CD14-positive monocyte (primary cell): ENCODE data around the gene TUBB6. TPM values are rescaled to one million over a fixed set of nuclear protein-coding genes. Genes with fewer than 3 reads are reported as not detected.

ENCODE experiments used
- DNase-seq, 3 donors: peaks; one replicate each; pipeline ENCODE4 v3.0.0-alpha.2; 2011 to 2022
- H2AFZ ChIP-seq: 2 replicates; pipeline ENCODE4 v1.6.0; 2012; ENCODE audit warnings: mild to moderate bottlenecking, low read depth, low read length, inconsistent platforms; ENCODE audit not compliant: insufficient read depth, poor library complexity, severe bottlenecking
- H3K27ac ChIP-seq, 2 donors: 1 replicate in 1 of 2; 2 replicates in 1 of 2; pipeline ENCODE4 v1.5.1; 2012 to 2013; ENCODE audit warnings: low read length in 2 of 2, control low read depth in 1 of 2, inconsistent platforms in 1 of 2, low read depth in 1 of 2, mild to moderate bottlenecking in 1 of 2
- H3K27me3 ChIP-seq, 2 donors: one replicate each; pipeline versions ENCODE4 v1.6.0 to v1.6.1; 2011 to 2013; ENCODE audit warnings: low read length in 2 of 2; ENCODE audit not compliant: control insufficient read depth in 2 of 2, insufficient read depth in 2 of 2
- H3K36me3 ChIP-seq, 2 donors: replicated peaks in 1 of 2; 1 replicate in 1 of 2; 2 replicates in 1 of 2; pipeline versions ENCODE4 v1.5.1 to v1.6.1; 2012 to 2013; ENCODE audit warnings: low read length in 2 of 2, control low read depth in 1 of 2, inconsistent platforms in 1 of 2, mild to moderate bottlenecking in 1 of 2; ENCODE audit not compliant: insufficient read depth in 2 of 2, control insufficient read depth in 1 of 2
- H3K4me1 ChIP-seq, 2 donors: 1 replicate in 1 of 2; 2 replicates in 1 of 2; pipeline versions ENCODE4 v1.5.1 to v1.6.1; 2012 to 2013; ENCODE audit warnings: low read length in 2 of 2, control low read depth in 1 of 2, inconsistent platforms in 1 of 2, mild to moderate bottlenecking in 1 of 2, moderate library complexity in 1 of 2; ENCODE audit not compliant: insufficient read depth in 2 of 2, control insufficient read depth in 1 of 2
- H3K4me2 ChIP-seq: replicated peaks from 2 replicates; pipeline ENCODE3; 2012; ENCODE audit warnings: low read length, moderate library complexity, mild to moderate bottlenecking; ENCODE audit not compliant: poor library complexity, severe bottlenecking; ENCODE audit errors: extremely low read depth
- H3K4me3 ChIP-seq, 3 experiments: fragments of 200-600 bp in 1 of 3; sonication (generic) in 1 of 3; replicated peaks in 1 of 3; 1 replicate in 2 of 3; 2 replicates in 1 of 3; pipeline ENCODE4 v1.5.1; 2011 to 2013; ENCODE audit warnings: low read length in 3 of 3, mild to moderate bottlenecking in 3 of 3, control low read depth in 2 of 3, low read depth in 2 of 3, inconsistent platforms in 1 of 3, moderate library complexity in 1 of 3
- H3K79me2 ChIP-seq: 2 replicates; pipeline ENCODE4 v1.6.0; 2012; ENCODE audit warnings: mild to moderate bottlenecking, control low read depth, inconsistent platforms, low read length, moderate library complexity; ENCODE audit not compliant: insufficient read depth
- H3K9ac ChIP-seq: 2 replicates; pipeline ENCODE4 v1.6.0; 2017; ENCODE audit warnings: low read length, mild to moderate bottlenecking; ENCODE audit not compliant: insufficient read depth, poor library complexity, severe bottlenecking
- H3K9me3 ChIP-seq, 2 donors: replicated peaks in 1 of 2; 1 replicate in 1 of 2; 2 replicates in 1 of 2; pipeline versions ENCODE4 v1.5.1 to v1.6.1; 2012 to 2013; ENCODE audit warnings: low read length in 2 of 2, control low read depth in 1 of 2; ENCODE audit not compliant: control insufficient read depth in 1 of 2, insufficient read depth in 1 of 2
- H4K20me1 ChIP-seq: 2 replicates; pipeline ENCODE4 v1.6.0; 2012; ENCODE audit warnings: mild to moderate bottlenecking, low read length, control low read depth, moderate library complexity; ENCODE audit not compliant: insufficient read depth
- H3K27ac Mint-ChIP-seq, 7 donors: one replicate each; pipeline ENCODE4 v1.8.0; 2020; ENCODE audit warnings: mild to moderate bottlenecking in 7 of 7, mixed read lengths in 7 of 7, moderate library complexity in 6 of 7, inconsistent platforms in 2 of 7
- H3K27me3 Mint-ChIP-seq, 3 donors: one replicate each; pipeline ENCODE4 v1.8.0; 2021 to 2022; ENCODE audit warnings: low read depth in 3 of 3, mild to moderate bottlenecking in 3 of 3, mixed read lengths in 3 of 3, moderate library complexity in 3 of 3, inconsistent platforms in 1 of 3
- H3K36me3 Mint-ChIP-seq, 2 donors: one replicate each; pipeline ENCODE4 v1.8.0; 2020; ENCODE audit warnings: mixed read lengths in 2 of 2, inconsistent platforms in 1 of 2, mild to moderate bottlenecking in 1 of 2
- H3K4me1 Mint-ChIP-seq: one replicate; pipeline ENCODE4 v1.8.0; 2020; ENCODE audit warnings: mild to moderate bottlenecking, mixed read lengths
- H3K4me3 Mint-ChIP-seq, 2 donors: one replicate each; pipeline ENCODE4 v1.8.0; 2020; ENCODE audit warnings: mild to moderate bottlenecking in 2 of 2, mixed read lengths in 2 of 2, moderate library complexity in 1 of 2
- H3K9me3 Mint-ChIP-seq, 7 donors: one replicate each; pipeline ENCODE4 v1.8.0; 2020 to 2022; ENCODE audit warnings: mixed read lengths in 7 of 7, mild to moderate bottlenecking in 6 of 7, moderate library complexity in 6 of 7, inconsistent platforms in 2 of 7
- CTCF ChIP-seq: fragments of 200-600 bp; IDR thresholded peaks from one replicate; pipeline ENCODE4 v1.8.0; 2022; ENCODE audit warnings: antibody characterized with exemption, mild to moderate bottlenecking
- WGBS: methylation state at CpG from one replicate; pipeline ENCODE4 v1.1.5; 2013; ENCODE audit warnings: missing lambda C conversion rate; ENCODE audit not compliant: insufficient coverage; 5-methylcytosine and 5-hydroxymethylcytosine counted together
- intact Hi-C, 2 donors: fragments of 100-400 bp; cut with micrococcal nuclease; formaldehyde crosslinking; loops; one replicate each; pipeline versions ENCODE4 v1.15.0 to v1.15.1; 2023
- polyA plus RNA-seq, 3 donors: library from polyadenylated mRNA; depleted of rRNA in 1 of 3; unstranded in 2 of 3; stranded (reverse) in 1 of 3; fragments of 300-500 nt in 2 of 3; fragments of >200 nt in 1 of 3; fragmentation: Illumina TruSeq in 2 of 3; gene quantifications; 1 replicate in 2 of 3; 2 replicates in 1 of 3; pipeline ENCODE4 v1.2.3, GENCODE V29; 2012 to 2021

The TUBB6 gene
- polyA plus RNA-seq, 3 donors: 15.8 to 34.9 (median 27.6) TPM

GRCh38 chr18:12333506-12334290 is 25.7 kb downstream of the TUBB6 start:
- no peaks in the 10 kb centered on the region for H3K27me3 Mint-ChIP-seq
- Histone ChIP-seq H4K20me1 (peaks cover 3% of the 10 kb centered on the region), H3K36me3 (peaks cover 56 to 74% of the 10 kb centered on the region in 2 donors), H3K79me2 (no peaks in the 10 kb centered on the region), H3K4me1 (no peaks in the 10 kb centered on the region), H3K9ac (no peak overlapping the region), H2AFZ (no peak overlapping the region), H3K9me3 (no peaks in the 10 kb centered on the region), H3K27me3 (no peaks in the 10 kb centered on the region), H3K27ac (no peak overlapping the region), H3K4me3 (no peak overlapping the region), H3K4me2 (no peak overlapping the region)
- TF ChIP-seq CTCF: no peak
- 84% methylated on average over 8 of the region's 10 CpGs for WGBS
- H3K36me3 Mint-ChIP-seq: peaks cover 61 to 81% of the 10 kb centered on the region in 2 donors
- intact Hi-C loops: no loop called here
- H3K27ac Mint-ChIP-seq: peak overlapping the region in 4 of 7 donors; percentile 15 to 80 (median 58)
- no peak overlapping the region for H3K4me3 Mint-ChIP-seq
- no peak for DNase-seq
- no peaks in the 10 kb centered on the region for H3K9me3 Mint-ChIP-seq
- H3K4me1 Mint-ChIP-seq: no peaks in the 10 kb centered on the region

- no peak for DNase-seq
- Histone ChIP-seq H3K79me2 (no peaks in the 10 kb centered on the region), H3K27ac (no peak overlapping the region), H3K9ac (no peak overlapping the region), H4K20me1 (peaks cover 3% of the 10 kb centered on the region), H2AFZ (no peak overlapping the region), H3K36me3 (peaks cover 52 to 70% of the 10 kb centered on the region in 2 donors), H3K4me1 (no peaks in the 10 kb centered on the region), H3K9me3 (no peaks in the 10 kb centered on the region), H3K4me2 (no peak overlapping the region), H3K4me3 (no peak overlapping the region), H3K27me3 (no peaks in the 10 kb centered on the region)
- Mint-ChIP-seq H3K27me3 (no peaks in the 10 kb centered on the region), H3K4me1 (no peaks in the 10 kb centered on the region), H3K9me3 (no peaks in the 10 kb centered on the region), H3K4me3 (no peak overlapping the region), H3K36me3 (peaks cover 58 to 82% of the 10 kb centered on the region in 2 donors), H3K27ac (peak overlapping the region in 1 of 7 donors; percentile 2)
- WGBS: 100% methylated on average over 2 of the region's 2 CpGs
- intact Hi-C loops: no loop called here
- TF ChIP-seq CTCF: no peak
Observed at GRCh38 chr18:12334366-12334808, 26.3 kb downstream of the TUBB6 start.
